K562 (cell line): ENCODE measurements around the gene TDRD9. TPM values are rescaled to one million over a fixed set of nuclear protein-coding genes. Genes with fewer than 3 reads are reported as not detected.

Experiments used
- ATAC-seq: fragments of 200-7000 bp; cut with Tn5 transposase; 3 replicates; pipeline ENCODE4 v1.9.1; 2020; ENCODE audit warnings: moderate library complexity
- BruUV-seq: library from RNA; stranded (reverse); fragments of 400-500 nt; replicated peaks from 2 replicates; lab custom pipeline; 2021; lab: Mats Ljungman, UMichigan
- CTCF ChIA-PET: fragments of 300-600 bp; formaldehyde crosslinking; extraction: SDS; loops from one replicate; lab custom pipeline; 2021; ENCODE audit warnings: low intra/inter-chr PET ratio; lab: Yijun Ruan, JAX
- POLR2A ChIA-PET: fragments of 300-600, 350-650 bp; sonication (Branson Sonifier 250); formaldehyde crosslinking; extraction: SDS; loops from one replicate; lab custom pipeline; 2021; ENCODE audit warnings: antibody characterized with exemption, inconsistent platforms; lab: Yijun Ruan, JAX
- DNase-seq, 4 experiments: peaks; one replicate each; pipeline versions ENCODE4 v3.0.0 to v3.0.0-alpha.2; 2011 to 2018; ENCODE audit warnings: low spot score in 3 of 4, mixed read lengths in 3 of 4; ENCODE audit errors: extremely low read depth in 1 of 4
- FAIRE-seq: peaks from 2 replicates; lab custom pipeline; 2011; peaks lifted over from hg19 to GRCh38; lab: Jason Lieb, UNC
- H2AFZ ChIP-seq: 2 replicates; pipeline ENCODE4 v1.6.0; 2011; ENCODE audit warnings: low read depth, low read length, control low read depth, inconsistent platforms
- H3K27ac ChIP-seq: fragments of 200-600 bp; 3 replicates; pipeline ENCODE4 v1.8.0; 2011; ENCODE audit warnings: low read depth, mild to moderate bottlenecking, control low read depth, inconsistent platforms, low read length, moderate library complexity, mixed read lengths; ENCODE audit errors: extremely low read depth
- H3K27me3 ChIP-seq, 2 experiments: fragments of 300-600 bp in 1 of 2; 2 replicates in 1 of 2; 3 replicates in 1 of 2; pipeline versions ENCODE4 v1.6.0 to v1.8.0; 2011; ENCODE audit warnings: inconsistent platforms in 2 of 2, low read length in 2 of 2, mild to moderate bottlenecking in 1 of 2, mixed read lengths in 1 of 2, moderate library complexity in 1 of 2; ENCODE audit not compliant: control insufficient read depth in 2 of 2, insufficient read depth in 2 of 2
- H3K36me3 ChIP-seq: fragments of 300-600 bp; 3 replicates; pipeline ENCODE4 v1.8.0; 2011; ENCODE audit warnings: mild to moderate bottlenecking, low read length, inconsistent platforms; ENCODE audit not compliant: control insufficient read depth, insufficient read depth
- H3K4me1 ChIP-seq, 2 experiments: fragments of 200-600 bp in 1 of 2; replicated peaks in 1 of 2; 2 replicates in 1 of 2; 3 replicates in 1 of 2; pipeline versions ENCODE4 v1.5.1 to v1.8.0; 2011; ENCODE audit warnings: inconsistent platforms in 2 of 2, low read length in 2 of 2, mild to moderate bottlenecking in 1 of 2, mixed read lengths in 1 of 2, moderate library complexity in 1 of 2; ENCODE audit not compliant: control insufficient read depth in 2 of 2, insufficient read depth in 2 of 2
- H3K4me2 ChIP-seq: 2 replicates; pipeline ENCODE4 v1.6.1; 2011; ENCODE audit warnings: low read length, control low read depth, inconsistent platforms, mixed read lengths; ENCODE audit not compliant: insufficient read depth
- H3K4me3 ChIP-seq: fragments of 200-600 bp; sonication (generic), shearing (Covaris generic); 2 replicates; pipeline ENCODE4 v1.5.1; 2016; ENCODE audit warnings: control low read depth, inconsistent platforms
- H3K79me2 ChIP-seq: fragments of 200-600 bp; 3 replicates; pipeline ENCODE4 v1.8.0; 2011; ENCODE audit warnings: low read length, inconsistent platforms; ENCODE audit not compliant: control insufficient read depth, insufficient read depth
- H3K9ac ChIP-seq, 2 experiments: 2 replicates each; pipeline versions ENCODE4 v1.6.0 to v1.6.1; 2011; ENCODE audit warnings: low read depth in 2 of 2, low read length in 2 of 2, control low read depth in 1 of 2, inconsistent platforms in 1 of 2, mild to moderate bottlenecking in 1 of 2, mixed read lengths in 1 of 2; ENCODE audit not compliant: insufficient read depth in 1 of 2
- H3K9me1 ChIP-seq: one replicate; pipeline ENCODE4 v1.6.0; 2011; ENCODE audit warnings: inconsistent platforms, mild to moderate bottlenecking, low read length, moderate library complexity; ENCODE audit not compliant: control insufficient read depth, insufficient read depth
- H3K9me3 ChIP-seq: replicated peaks from 2 replicates; pipeline ENCODE4 v1.5.1; 2011; ENCODE audit warnings: low read depth, low read length, inconsistent platforms; ENCODE audit not compliant: control insufficient read depth, insufficient read depth
- H4K20me1 ChIP-seq: replicated peaks from 2 replicates; pipeline ENCODE4 v1.6.1; 2011; ENCODE audit warnings: low read length, inconsistent platforms, mixed read lengths; ENCODE audit not compliant: control insufficient read depth, insufficient read depth
- BHLHE40 ChIP-seq: IDR thresholded peaks from 2 replicates; pipeline ENCODE4 v1.6.1; 2011; ENCODE audit warnings: low read length, improper control_type of control experiment
- KAT8 ChIP-seq: fragments of 450-650 bp; IDR thresholded peaks from 2 replicates; pipeline ENCODE4 v1.6.1; 2016; ENCODE audit warnings: low read depth, mild to moderate bottlenecking
- PHB2 ChIP-seq: fragments of 450-650 bp; IDR thresholded peaks from 2 replicates; pipeline ENCODE4 v1.6.1; 2017; ENCODE audit warnings: low read depth
- SRSF9 ChIP-seq: fragments of 200-400 bp; formaldehyde crosslinking; IDR thresholded peaks from 2 replicates; pipeline ENCODE4 v1.6.1; 2017; ENCODE audit warnings: low read depth, low read length, borderline replicate concordance
- TCF7L2 ChIP-seq: fragments of 150-350 bp; IDR thresholded peaks from 2 replicates; pipeline ENCODE4 v1.6.1; 2016; ENCODE audit warnings: low read depth, mild to moderate bottlenecking, low read length, moderate library complexity
- WHSC1 ChIP-seq: IDR thresholded peaks from one replicate; pipeline ENCODE4 v1.6.1; 2012; ENCODE audit warnings: low read length, control low read depth, inconsistent platforms
- WGBS: fragments of 100-300 bp; shearing (Covaris generic); methylation state at CpG from one replicate; pipeline ENCODE4 v1.1.6; 2016; ENCODE audit warnings: low coverage, mixed read lengths; ENCODE audit not compliant: insufficient coverage; ENCODE audit errors: missing lambda C conversion rate; 5-methylcytosine and 5-hydroxymethylcytosine counted together
- in situ Hi-C: fragments of 300-500 bp; cut with MboI; formaldehyde crosslinking; loops from 4 replicates; pipeline ENCODE4 v1.15.0; 2018; ENCODE audit warnings: inconsistent platforms, mixed read lengths
- intact Hi-C: fragments of 100-400 bp; cut with micrococcal nuclease; formaldehyde crosslinking; loops from 2 replicates; pipeline ENCODE4 v1.14.2; 2022
- polyA plus RNA-seq, 8 experiments: library from polyadenylated mRNA; depleted of rRNA in 4 of 8; stranded (reverse) in 5 of 8; unstranded in 3 of 8; fragments of >200 nt; fragmentation: Nextera tagmentation in 2 of 8; fragmentation: Illumina TruSeq in 1 of 8; extraction: Ambion mirVana in 2 of 8; extraction: Trizol in 1 of 8; gene quantifications; 2 replicates each; pipeline versions ENCODE4 v1.2.1 to v1.2.3, GENCODE V29; 2011 to 2014; ENCODE audit warnings: inconsistent platforms in 1 of 8, missing spikeins in 1 of 8
- total RNA-seq, 7 experiments: library from RNA; depleted of rRNA in 6 of 7; stranded (reverse); fragments of >200 nt in 6 of 7; fragmentation: Illumina TruSeq in 2 of 7; extraction: Trizol in 2 of 7; gene quantifications; 2 replicates each; pipeline versions ENCODE4 v1.2.1 to v1.2.3, GENCODE V29; 2011 to 2021; ENCODE audit warnings: low replicate concordance in 1 of 7
- TF ChIP-seq, protein P1 (sequence below): sonication (generic); formaldehyde crosslinking; IDR thresholded peaks from 2 replicates; pipeline ENCODE4 v1.8.0; 2023; ENCODE audit warnings: mild to moderate bottlenecking, missing genetic modification reagents
- TF ChIP-seq, protein P2 (sequence below): fragments of 250-450 bp; sonication (Bioruptor Pico); IDR thresholded peaks from 2 replicates; pipeline ENCODE4 v1.5.1; 2021; ENCODE audit warnings: mild to moderate bottlenecking

TDRD9 gene
- total and polyA plus RNA-seq, 9 of the 15 experiments (the other 6 are each of a cell fraction or from before 2014, with no cell fraction given): 0.04 to 0.14 (median 0.04) TPM; not detected in 5

DNA sequence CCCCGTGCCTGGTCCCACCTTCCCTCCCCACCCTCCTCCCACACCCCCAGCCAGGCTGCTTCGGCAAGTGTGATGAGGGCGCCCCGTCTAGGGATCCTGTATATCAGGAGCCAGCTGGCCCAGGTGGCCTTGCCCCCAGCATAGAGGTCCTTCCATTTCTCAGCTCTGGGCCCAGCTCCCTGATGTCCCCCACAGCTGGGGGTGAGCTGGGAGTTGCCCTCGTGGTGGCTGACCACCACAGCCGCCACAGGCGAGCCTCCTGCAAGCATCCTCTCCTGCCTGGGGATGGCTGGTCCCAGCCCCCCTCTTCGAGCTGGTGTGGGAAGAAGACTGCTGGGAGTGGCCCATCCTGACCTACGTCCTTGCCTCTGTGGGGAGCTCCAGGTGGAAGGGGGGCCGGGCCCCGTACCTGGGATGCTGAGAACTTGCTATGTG lies 164.7 kb downstream of the TDRD9 start:
- FAIRE-seq (no peak), DNase-seq (no peak), ATAC-seq (no peak)
- 10% methylated on average over 7 of the region's 11 CpGs for WGBS
- H4K20me1 ChIP-seq: no peaks in the 10 kb centered on the region
- no peaks in the 10 kb centered on the region for H3K9me1 ChIP-seq
- H3K27me3 ChIP-seq: peaks cover 0 to 13% of the 10 kb centered on the region in 2 experiments; a peak in 2 of 5 replicates
- intact Hi-C loops (loop anchor here (5.0 kb wide), 1 partner anchor 469 kb away; no protein-coding TSS in a partner anchor), in situ Hi-C loops (no loop called here)
- H3K27ac ChIP-seq: no peak overlapping the region
- BruUV-seq: no TSS peak
- no peak overlapping the region for H2AFZ ChIP-seq
- peaks cover 0 to 23% of the 10 kb centered on the region in 2 experiments; a peak in 2 of 5 replicates for H3K4me1 ChIP-seq
- CTCF ChIA-PET: interaction anchor here (2.3 kb wide), 1 partner anchor 547 kb away, joined by 12 read pairs; no protein-coding TSS in a partner anchor
- H3K4me2 ChIP-seq: no peak overlapping the region
- no peaks in the 10 kb centered on the region for H3K79me2 ChIP-seq
- no peaks in the 10 kb centered on the region for H3K9me3 ChIP-seq
- H3K4me3 ChIP-seq: no peak overlapping the region
- H3K9ac ChIP-seq: no peak overlapping the region
- POLR2A ChIA-PET: interaction anchor here (0.7 kb wide), 1 partner anchor 40 kb away, joined by 3 read pairs; no protein-coding TSS in a partner anchor
- H3K36me3 ChIP-seq: no peaks in the 10 kb centered on the region
- TF ChIP-seq, protein P1, sequence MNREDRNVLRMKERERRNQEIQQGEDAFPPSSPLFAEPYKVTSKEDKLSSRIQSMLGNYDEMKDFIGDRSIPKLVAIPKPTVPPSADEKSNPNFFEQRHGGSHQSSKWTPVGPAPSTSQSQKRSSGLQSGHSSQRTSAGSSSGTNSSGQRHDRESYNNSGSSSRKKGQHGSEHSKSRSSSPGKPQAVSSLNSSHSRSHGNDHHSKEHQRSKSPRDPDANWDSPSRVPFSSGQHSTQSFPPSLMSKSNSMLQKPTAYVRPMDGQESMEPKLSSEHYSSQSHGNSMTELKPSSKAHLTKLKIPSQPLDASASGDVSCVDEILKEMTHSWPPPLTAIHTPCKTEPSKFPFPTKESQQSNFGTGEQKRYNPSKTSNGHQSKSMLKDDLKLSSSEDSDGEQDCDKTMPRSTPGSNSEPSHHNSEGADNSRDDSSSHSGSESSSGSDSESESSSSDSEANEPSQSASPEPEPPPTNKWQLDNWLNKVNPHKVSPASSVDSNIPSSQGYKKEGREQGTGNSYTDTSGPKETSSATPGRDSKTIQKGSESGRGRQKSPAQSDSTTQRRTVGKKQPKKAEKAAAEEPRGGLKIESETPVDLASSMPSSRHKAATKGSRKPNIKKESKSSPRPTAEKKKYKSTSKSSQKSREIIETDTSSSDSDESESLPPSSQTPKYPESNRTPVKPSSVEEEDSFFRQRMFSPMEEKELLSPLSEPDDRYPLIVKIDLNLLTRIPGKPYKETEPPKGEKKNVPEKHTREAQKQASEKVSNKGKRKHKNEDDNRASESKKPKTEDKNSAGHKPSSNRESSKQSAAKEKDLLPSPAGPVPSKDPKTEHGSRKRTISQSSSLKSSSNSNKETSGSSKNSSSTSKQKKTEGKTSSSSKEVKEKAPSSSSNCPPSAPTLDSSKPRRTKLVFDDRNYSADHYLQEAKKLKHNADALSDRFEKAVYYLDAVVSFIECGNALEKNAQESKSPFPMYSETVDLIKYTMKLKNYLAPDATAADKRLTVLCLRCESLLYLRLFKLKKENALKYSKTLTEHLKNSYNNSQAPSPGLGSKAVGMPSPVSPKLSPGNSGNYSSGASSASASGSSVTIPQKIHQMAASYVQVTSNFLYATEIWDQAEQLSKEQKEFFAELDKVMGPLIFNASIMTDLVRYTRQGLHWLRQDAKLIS (CRISPR knock-in tag): no peak
- TF ChIP-seq WHSC1: no peak
- no peak for TF ChIP-seq BHLHE40
- no peak for TF ChIP-seq KAT8
- TF ChIP-seq PHB2: no peak
- no peak for TF ChIP-seq SRSF9
- no peak for TF ChIP-seq TCF7L2
- TF ChIP-seq, protein P2, sequence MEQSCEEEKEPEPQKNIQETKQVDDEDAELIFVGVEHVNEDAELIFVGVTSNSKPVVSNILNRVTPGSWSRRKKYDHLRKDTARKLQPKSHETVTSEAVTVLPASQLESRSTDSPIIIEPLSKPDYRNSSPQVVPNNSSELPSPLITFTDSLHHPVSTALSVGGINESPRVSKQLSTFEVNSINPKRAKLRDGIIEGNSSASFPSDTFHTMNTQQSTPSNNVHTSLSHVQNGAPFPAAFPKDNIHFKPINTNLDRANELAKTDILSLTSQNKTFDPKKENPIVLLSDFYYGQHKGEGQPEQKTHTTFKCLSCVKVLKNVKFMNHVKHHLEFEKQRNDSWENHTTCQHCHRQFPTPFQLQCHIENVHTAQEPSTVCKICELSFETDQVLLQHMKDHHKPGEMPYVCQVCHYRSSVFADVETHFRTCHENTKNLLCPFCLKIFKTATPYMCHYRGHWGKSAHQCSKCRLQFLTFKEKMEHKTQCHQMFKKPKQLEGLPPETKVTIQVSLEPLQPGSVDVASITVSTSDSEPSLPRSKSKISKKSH (CRISPR knock-in tag): no peak
